ENCODE results near the gene OTOG.

The OTOG gene

GRCh38 chr11:17572359-17572690 lies 25.3 kb downstream of the OTOG start:
- ChIA-PET CTCF (no interaction called here), POLR2A (no interaction called here)
- DNase-seq (ENCODE audit: extremely low spot score), result no peak
- no peak for TF ChIP-seq CTCF (IDR thresholded peaks at IDR 0.05; ENCODE audit: control extremely low read depth, extremely low read depth, low read depth, missing control alignments)

- no peak for TF ChIP-seq CTCF (IDR thresholded peaks at IDR 0.05; ENCODE audit: control extremely low read depth, extremely low read depth, low read depth, missing control alignments)
- CTCF ChIA-PET, result no interaction called here
- POLR2A ChIA-PET, result no interaction called here
- no peak for DNase-seq (ENCODE audit: extremely low spot score)
Measured at GRCh38 chr11:17572791-17573460, 25.9 kb downstream of the OTOG start.

- CTCF ChIA-PET, result no interaction called here
- POLR2A ChIA-PET, result no interaction called here
- TF ChIP-seq CTCF (IDR thresholded peaks at IDR 0.05; ENCODE audit: control extremely low read depth, extremely low read depth, low read depth, missing control alignments), result no peak
- no peak for DNase-seq (ENCODE audit: extremely low spot score)
Measured at GRCh38 chr11:17573526-17573925, 26.5 kb downstream of the OTOG start.

GRCh38 chr11:17574141-17575091 lies 27.4 kb downstream of the OTOG start:
- ChIA-PET CTCF (interaction anchor here (1.5 to 3.3 kb wide), 2 partner anchors 24 to 69 kb away, joined by 3 to 11 read pairs; no protein-coding TSS in a partner anchor), POLR2A (no interaction called here)
- TF ChIP-seq CTCF (IDR thresholded peaks at IDR 0.05; ENCODE audit: control extremely low read depth, extremely low read depth, low read depth, missing control alignments), result no peak
- no peak for DNase-seq (ENCODE audit: extremely low spot score)

GRCh38 chr11:17575431-17576425 lies 28.7 kb downstream of the OTOG start:
- no peak for TF ChIP-seq CTCF (IDR thresholded peaks at IDR 0.05; ENCODE audit: control extremely low read depth, extremely low read depth, low read depth, missing control alignments)
- POLR2A ChIA-PET, result interaction anchor here (0.6 kb wide), 1 partner anchor 119 kb away, joined by 3 read pairs; no protein-coding TSS in a partner anchor
- no peak for DNase-seq (ENCODE audit: extremely low spot score)
- CTCF ChIA-PET, result interaction anchor here (1.0 to 3.3 kb wide), 4 partner anchors 13 to 70 kb away, joined by 3 to 11 read pairs (median 3); no protein-coding TSS in a partner anchor

GRCh38 chr11:17578296-17578695 lies 31.2 kb downstream of the OTOG start:
- ChIA-PET POLR2A (no interaction called here), CTCF (no interaction called here)
- no peak for DNase-seq (ENCODE audit: extremely low spot score)
- TF ChIP-seq CTCF (IDR thresholded peaks at IDR 0.05; ENCODE audit: control extremely low read depth, extremely low read depth, low read depth, missing control alignments), result no peak

All from GM10248 (cell line).